Heart left ventricle (tissue), 16 donors: ENCODE data around the gene TRAPPC10. TPM values are rescaled to one million over a fixed set of nuclear protein-coding genes. Genes with fewer than 3 reads are reported as not detected.

Experiments
- ATAC-seq, 4 donors: fragments of 200-7000 bp; cut with Tn5 transposase; one replicate each; pipeline ENCODE4 v1.9.1; 2020 to 2022; ENCODE audit warnings: moderate library complexity in 4 of 4, mild to moderate bottlenecking in 3 of 4, moderate number of reproducible peaks in 1 of 4
- DNase-seq, 5 donors: peaks; one replicate each; pipeline ENCODE4 v3.0.0-alpha.2; 2020
- H3K27ac ChIP-seq, 12 donors: fragments of 200-600 bp; sonication (generic) in 4 of 12; one replicate each; pipeline versions ENCODE4 v1.5.0 to v1.8.0; 2016 to 2022; ENCODE audit warnings: mild to moderate bottlenecking in 2 of 12
- H3K27me3 ChIP-seq, 9 donors: fragments of 200-600 bp; sonication (generic) in 2 of 9; one replicate each; pipeline versions ENCODE4 v1.5.1 to v1.8.0; 2016 to 2022; ENCODE audit warnings: mild to moderate bottlenecking in 3 of 9
- H3K36me3 ChIP-seq, 9 donors: fragments of 200-600 bp; sonication (generic) in 2 of 9; one replicate each; pipeline versions ENCODE4 v1.5.0 to v1.8.0; 2018 to 2022; ENCODE audit warnings: mild to moderate bottlenecking in 2 of 9
- H3K4me1 ChIP-seq, 12 donors: fragments of 200-600 bp; sonication (generic) in 4 of 12; one replicate each; pipeline versions ENCODE4 v1.5.0 to v1.8.0; 2016 to 2022; ENCODE audit warnings: mild to moderate bottlenecking in 3 of 12
- H3K4me3 ChIP-seq, 12 donors: fragments of 200-600 bp; sonication (generic) in 4 of 12; one replicate each; pipeline versions ENCODE4 v1.5.0 to v1.8.0; 2017 to 2022; ENCODE audit warnings: mild to moderate bottlenecking in 9 of 12, moderate library complexity in 4 of 12
- H3K9me3 ChIP-seq, 12 donors: fragments of 200-600 bp; sonication (generic) in 4 of 12; one replicate each; pipeline versions ENCODE4 v1.5.0 to v1.8.0; 2016 to 2022; ENCODE audit warnings: mild to moderate bottlenecking in 1 of 12
- CTCF ChIP-seq, 12 donors: fragments of 200-600 bp; sonication (generic) in 4 of 12; IDR thresholded peaks; one replicate each; pipeline versions ENCODE4 v1.5.0 to v1.8.0; 2018 to 2022; ENCODE audit warnings: antibody characterized with exemption in 12 of 12, mild to moderate bottlenecking in 5 of 12
- POLR2A ChIP-seq, 2 donors: fragments of 450-650 bp; IDR thresholded peaks; one replicate each; pipeline ENCODE4 v1.6.1; 2017; ENCODE audit warnings: antibody characterized with exemption in 2 of 2, mild to moderate bottlenecking in 2 of 2, moderate library complexity in 2 of 2
- WGBS, 4 donors: extraction: QIAGEN DNeasy Blood & Tissue Kit in 2 of 4; methylation state at CpG; one replicate each; pipeline versions ENCODE4 v1.1.5 to v1.1.7; 2013 to 2018; 5-methylcytosine and 5-hydroxymethylcytosine counted together
- intact Hi-C, 10 donors: fragments of 100-400 bp; cut with DNase I; formaldehyde crosslinking; loops; one replicate each; pipeline versions ENCODE4 v1.11.1 to v1.14.2; 2022
- polyA plus RNA-seq, 2 donors: library from polyadenylated mRNA; stranded (reverse); fragments of 200-250 nt; gene quantifications; one replicate each; pipeline ENCODE4 v1.2.3, GENCODE V29; 2013
- total RNA-seq, 9 donors: library from RNA; depleted of rRNA in 2 of 9; stranded (reverse); fragments of >200 nt in 2 of 9; fragmentation: NEBNext Ultra II Directional in 3 of 9; extraction: Animal tissue kit (Norgen Biotek cat#: 25700) in 3 of 9; gene quantifications; one replicate each; pipeline versions ENCODE4 v1.1.0 to v1.2.4, GENCODE V29; 2016 to 2023
- donor health status: ischemic (EF 13 %, LVEDD 7.1; RV severe dilation, severe dysfunction).
- donor health status: healthy with polysubstance abuse.
- donor health status: DM: no; HTN: yes; CAD: no.
- donor health status: DM: no; HTN: no; CAD: no.
- donor health status: ischemic (EF 25% LVEDD 6.9; RV normal size, moderate dysfunction).
- donor health status: ischemic (EF 25% LVEDD 5.7; RV mildly dilated, moderate dysfunction).
- donor health status: healthy.
- donor health status: DM: yes; HTN: yes; CAD: no.
- donor health status: ischemic (EF 35%, LVEDD 5.7; RV mildly dilated, moderate dysfunction).
- donor health status: nonischemic (EF 11% LVEDD 7.7; RV severe dilation, severe dysfunction).
- donor health status: DM: yes; HTN: yes; CAD: no.
- donor health status: PGD.
- donor health status: ischemic (EF 29% LVEDD 5.4; RV normal size, mild dysfunction).
- donor health status: nonischemic (EF 23%, LVEDD 6.1; RV moderate dilation, normal function).

Gene TRAPPC10
- total and polyA plus RNA-seq, 11 donors, result 5.6 to 32.0 (median 22.1) TPM

- H3K4me3 ChIP-seq, result no peak overlapping the region
- TF ChIP-seq POLR2A (IDR thresholded peaks at IDR 0.05) (no peak), CTCF (IDR thresholded peaks at IDR 0.05) (no peak)
- H3K36me3 ChIP-seq, result peaks cover 0 to 96% (median 68%) of the 10 kb centered on the region in 9 donors
- WGBS, 4 donors, result 93 to 99% (median 96%) methylated on average over 7 of the region's 7 CpGs
- intact Hi-C loops, result no loop called here
- H3K4me1 ChIP-seq, result no peaks in the 10 kb centered on the region
- no peaks in the 10 kb centered on the region for H3K27me3 ChIP-seq
- H3K27ac ChIP-seq, result no peak overlapping the region
- no peak for DNase-seq
- ATAC-seq, result no peak
- H3K9me3 ChIP-seq, result no peaks in the 10 kb centered on the region
Observed at GRCh38 chr21:44070391-44070790, 58.3 kb downstream of the TRAPPC10 start.

GRCh38 chr21:44071359-44072104, 59.4 kb downstream of the TRAPPC10 start:
- Histone ChIP-seq H3K9me3 (no peaks in the 10 kb centered on the region), H3K36me3 (peaks cover 0 to 96% (median 68%) of the 10 kb centered on the region in 9 donors), H3K27ac (no peak overlapping the region), H3K4me3 (no peak overlapping the region), H3K27me3 (no peaks in the 10 kb centered on the region), H3K4me1 (no peaks in the 10 kb centered on the region)
- intact Hi-C loops, result no loop called here
- DNase-seq (no peak), ATAC-seq (no peak)
- 84 to 87% (median 85%) methylated on average over 15 of the region's 15 CpGs for WGBS, 4 donors
- no peak for TF ChIP-seq POLR2A (IDR thresholded peaks at IDR 0.05)

- 92 to 95% (median 95%) methylated on average over 15 of the region's 15 CpGs for WGBS, 4 donors
Observed at GRCh38 chr21:44072111-44072510, 60.0 kb downstream of the TRAPPC10 start.

GRCh38 chr21:44074315-44074958, 62.3 kb downstream of the TRAPPC10 start:
- Histone ChIP-seq H3K36me3 (peaks cover 0 to 98% (median 84%) of the 10 kb centered on the region in 9 donors), H3K4me1 (no peaks in the 10 kb centered on the region), H3K27me3 (no peaks in the 10 kb centered on the region), H3K27ac (no peak overlapping the region), H3K4me3 (no peak overlapping the region), H3K9me3 (no peaks in the 10 kb centered on the region)
- intact Hi-C loops, result no loop called here
- TF ChIP-seq POLR2A (IDR thresholded peaks at IDR 0.05) (no peak), CTCF (IDR thresholded peaks at IDR 0.05) (no peak)
- ATAC-seq (no peak), DNase-seq (no peak)
- 87 to 93% (median 91%) methylated on average over 11 of the region's 11 CpGs for WGBS, 4 donors

More at GRCh38 chr21:44072111-44072510, 60.0 kb downstream of the TRAPPC10 start:
- TF ChIP-seq POLR2A (IDR thresholded peaks at IDR 0.05) (no peak), CTCF (IDR thresholded peaks at IDR 0.05) (no peak)
- no peak for DNase-seq
- peaks cover 0 to 96% (median 69%) of the 10 kb centered on the region in 9 donors for H3K36me3 ChIP-seq
- intact Hi-C loops, result no loop called here
- no peak for ATAC-seq
- H3K27ac ChIP-seq, result no peak overlapping the region
- H3K4me3 ChIP-seq, result no peak overlapping the region
- H3K27me3 ChIP-seq, result no peaks in the 10 kb centered on the region
- H3K4me1 ChIP-seq, result no peaks in the 10 kb centered on the region
- H3K9me3 ChIP-seq, result no peaks in the 10 kb centered on the region
